ENCODE data around the gene GGA1. TPM values are rescaled to one million over a fixed set of nuclear protein-coding genes. Genes with fewer than 3 reads are reported as not detected.
A peak's percentile ranks its signal among the peaks of the same experiment; 100 is the strongest.
"Not testable (repeated sequence)": the region's sequence is repeated elsewhere in the genome, so short reads cannot be mapped to it uniquely, and the experiment has no call there.

GGA1 gene
- total and polyA plus RNA-seq, 3 experiments from 2014 or later: 34.9 to 74.3 (median 69.1) TPM

DNA sequence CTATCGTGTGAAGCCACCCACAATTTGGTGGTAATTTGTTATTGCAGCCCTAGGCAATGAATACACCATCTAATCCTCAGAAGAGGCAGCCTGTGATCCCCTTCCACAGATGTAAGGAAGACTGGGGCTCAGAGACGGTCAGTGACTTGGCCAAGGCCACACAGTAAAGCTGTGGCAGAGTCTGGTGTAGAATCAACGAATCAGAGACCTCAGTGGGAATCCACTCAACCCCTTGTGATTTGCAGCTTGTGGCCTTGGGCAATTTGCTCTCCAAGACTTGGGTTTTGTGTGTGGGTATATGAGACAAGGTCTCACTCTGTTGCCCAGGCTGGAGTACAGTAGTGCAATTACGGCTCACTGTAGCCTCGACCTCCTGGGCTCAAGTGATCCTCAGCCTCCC lies 30.6 kb upstream of the GGA1 start:
- Mint-ChIP-seq H3K4me1 (peaks cover 5 to 19% (median 10%) of the 10 kb centered on the region in 3 donors), H3K4me3 (no peak overlapping the region), H3K9me3 (no peaks in the 10 kb centered on the region), H3K27me3 (peaks cover 7 to 11% of the 10 kb centered on the region in 2 donors), H3K27ac (no peak overlapping the region), H3K36me3 (peaks cover 0 to 2% (median 0%) of the 10 kb centered on the region in 3 donors)
- H3K27me3 ChIP-seq (ENCODE audit: insufficient read depth, low read length, poor library complexity, severe bottlenecking): no peaks in the 10 kb centered on the region
- H3K27ac ChIP-seq (ENCODE audit: low read depth, low read length): no peak overlapping the region
- POLR2A ChIA-PET: no interaction called here
- peaks cover 13% of the 10 kb centered on the region for H3K4me1 ChIP-seq (ENCODE audit: insufficient read depth, low read length)
- no peaks in the 10 kb centered on the region for H3K36me3 ChIP-seq (ENCODE audit: insufficient read depth, low read length)
- no peak overlapping the region for H3K4me3 ChIP-seq (ENCODE audit: low read length)
- no peaks in the 10 kb centered on the region for H3K9me3 ChIP-seq (ENCODE audit: low read length)
- CTCF ChIA-PET: interaction anchor here (0.9 to 3.5 kb wide), 2 partner anchors 11 to 38 kb away, joined by 3 to 17 read pairs; no protein-coding TSS in a partner anchor
- no peak for DNase-seq

DNA sequence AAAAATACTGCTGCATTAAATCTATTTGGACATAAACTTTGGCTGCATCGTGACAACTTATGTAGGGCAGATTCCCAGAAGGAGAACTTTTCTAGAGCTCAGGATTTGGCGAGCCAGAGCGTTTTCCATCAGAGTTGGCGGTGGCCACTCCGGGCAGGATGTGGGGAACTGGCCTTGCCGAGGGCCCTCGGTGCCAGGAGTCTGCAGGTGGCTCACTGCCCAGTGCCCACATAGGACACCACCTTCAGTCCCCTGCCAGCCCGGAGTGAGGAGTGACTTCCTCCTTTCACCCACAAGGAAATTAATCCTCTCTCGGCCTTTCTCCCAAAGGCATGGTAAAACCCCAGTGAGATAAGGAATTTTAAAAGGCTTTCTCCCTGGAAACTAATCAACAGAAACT lies 27.1 kb upstream of the GGA1 start:
- H3K27me3 ChIP-seq (ENCODE audit: insufficient read depth, low read length, poor library complexity, severe bottlenecking): no peaks in the 10 kb centered on the region
- ChIA-PET CTCF (interaction anchor here (4.9 kb wide), 1 partner anchor 15 kb away, joined by 24 read pairs; no protein-coding TSS in a partner anchor), POLR2A (no interaction called here)
- H3K4me3 ChIP-seq (ENCODE audit: low read length): no peak overlapping the region
- H3K9me3 Mint-ChIP-seq: no peaks in the 10 kb centered on the region
- no peak overlapping the region for H3K27ac ChIP-seq (ENCODE audit: low read depth, low read length)
- no peak overlapping the region for H3K27ac Mint-ChIP-seq
- peaks cover 0 to 2% (median 0%) of the 10 kb centered on the region in 3 donors for H3K36me3 Mint-ChIP-seq
- H3K4me1 Mint-ChIP-seq: peaks cover 5 to 19% (median 10%) of the 10 kb centered on the region in 3 donors
- no peak for DNase-seq
- peaks cover 15 to 17% of the 10 kb centered on the region in 2 donors for H3K27me3 Mint-ChIP-seq
- H3K4me3 Mint-ChIP-seq: no peak overlapping the region
- H3K36me3 ChIP-seq (ENCODE audit: insufficient read depth, low read length): no peaks in the 10 kb centered on the region
- H3K4me1 ChIP-seq (ENCODE audit: insufficient read depth, low read length): peaks cover 13% of the 10 kb centered on the region
- no peaks in the 10 kb centered on the region for H3K9me3 ChIP-seq (ENCODE audit: low read length)

DNA sequence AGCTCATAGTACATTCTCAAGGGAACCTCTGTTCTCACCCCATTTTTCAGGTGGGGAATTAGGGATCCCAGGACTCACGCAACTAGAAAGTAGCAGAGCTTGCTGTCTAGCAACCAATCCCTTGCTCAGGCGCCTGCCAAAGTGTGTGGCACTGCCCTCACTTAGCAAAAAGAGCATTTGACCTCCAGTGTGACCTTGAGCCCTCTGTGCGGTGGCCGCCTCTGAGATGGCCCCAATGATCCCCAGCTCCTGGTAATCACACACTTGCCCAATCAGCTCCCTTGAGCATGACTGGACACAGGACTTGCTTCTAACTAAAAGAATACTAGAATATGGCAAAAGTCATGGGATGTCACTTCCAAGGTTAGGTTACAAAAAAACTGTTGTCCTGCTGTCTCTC lies 26.1 kb upstream of the GGA1 start:
- peaks cover 5 to 17% (median 10%) of the 10 kb centered on the region in 3 donors for H3K4me1 Mint-ChIP-seq
- CTCF ChIA-PET: interaction anchor here (1.6 to 4.9 kb wide), 2 partner anchors 10 to 16 kb away, joined by 9 to 24 read pairs; no protein-coding TSS in a partner anchor

DNA sequence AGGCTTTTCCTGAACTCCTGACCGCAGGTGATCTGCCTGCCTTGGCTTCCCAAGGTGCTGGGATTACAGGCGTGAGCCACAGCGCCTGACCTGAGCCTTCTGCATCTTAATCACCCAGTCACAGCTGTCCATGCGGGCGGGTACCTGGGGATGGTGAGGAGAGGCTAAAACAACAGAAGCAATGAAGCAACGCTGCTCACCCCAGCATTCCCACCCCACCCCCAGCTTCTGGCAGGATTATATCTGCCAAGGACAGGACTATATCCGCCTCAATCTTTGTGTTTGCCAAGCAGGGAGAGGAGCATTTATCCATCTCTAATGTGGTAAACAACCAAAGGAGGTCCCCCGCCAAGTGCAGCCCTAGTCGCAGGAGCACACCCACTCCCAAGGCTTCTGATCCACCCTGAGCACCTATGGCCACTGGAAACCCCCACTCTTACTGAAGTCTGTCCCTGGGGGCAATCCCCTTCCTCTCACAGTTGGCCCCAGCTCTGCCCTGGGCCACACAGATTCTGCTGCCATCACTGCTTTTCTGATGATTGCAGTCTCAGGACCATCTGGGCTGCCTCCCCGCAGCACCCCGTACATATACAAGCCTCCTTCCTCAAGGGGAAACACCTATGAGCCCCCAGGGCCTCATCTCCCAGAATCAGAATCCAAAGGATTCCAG lies 20.0 kb upstream of the GGA1 start:
- H3K36me3 ChIP-seq (ENCODE audit: insufficient read depth, low read length): no peaks in the 10 kb centered on the region
- no peak overlapping the region for H3K27ac ChIP-seq (ENCODE audit: low read depth, low read length)
- ChIA-PET CTCF (interaction anchor here (2.1 to 5.7 kb wide), 4 partner anchors 17 to 49 kb away, joined by 7 to 70 read pairs (median 60); partner anchors contain the start of gene GGA1), POLR2A (no interaction called here)
- H3K27ac Mint-ChIP-seq: no peak overlapping the region
- H3K4me3 ChIP-seq (ENCODE audit: low read length): no peak overlapping the region
- no peak for DNase-seq
- H3K4me1 ChIP-seq (ENCODE audit: insufficient read depth, low read length): peaks cover 6% of the 10 kb centered on the region
- no peak overlapping the region for H3K4me3 Mint-ChIP-seq
- H3K9me3 Mint-ChIP-seq: no peaks in the 10 kb centered on the region
- H3K36me3 Mint-ChIP-seq: no peaks in the 10 kb centered on the region
- no peaks in the 10 kb centered on the region for H3K9me3 ChIP-seq (ENCODE audit: low read length)
- peaks cover 11 to 14% (median 13%) of the 10 kb centered on the region in 3 donors for H3K4me1 Mint-ChIP-seq
- H3K27me3 ChIP-seq (ENCODE audit: insufficient read depth, low read length, poor library complexity, severe bottlenecking): no peaks in the 10 kb centered on the region
- peaks cover 8 to 24% of the 10 kb centered on the region in 2 donors for H3K27me3 Mint-ChIP-seq

More for the DNA sequence above, 26.1 kb upstream of the GGA1 start:
- Histone ChIP-seq H3K9me3 (ENCODE audit: low read length) (no peaks in the 10 kb centered on the region), H3K27me3 (ENCODE audit: insufficient read depth, low read length, poor library complexity, severe bottlenecking) (no peaks in the 10 kb centered on the region), H3K4me1 (ENCODE audit: insufficient read depth, low read length) (peaks cover 13% of the 10 kb centered on the region), H3K4me3 (ENCODE audit: low read length) (no peak overlapping the region), H3K36me3 (ENCODE audit: insufficient read depth, low read length) (no peaks in the 10 kb centered on the region), H3K27ac (ENCODE audit: low read depth, low read length) (no peak overlapping the region)
- Mint-ChIP-seq H3K36me3 (peaks cover 0 to 1% (median 0%) of the 10 kb centered on the region in 3 donors), H3K27ac (no peak overlapping the region), H3K9me3 (no peaks in the 10 kb centered on the region), H3K27me3 (peaks cover 15 to 22% of the 10 kb centered on the region in 2 donors), H3K4me3 (no peak overlapping the region)
- DNase-seq: no peak
- POLR2A ChIA-PET: interaction anchor here (0.5 kb wide), 1 partner anchor 10 kb away, joined by 3 read pairs; no protein-coding TSS in a partner anchor

DNA sequence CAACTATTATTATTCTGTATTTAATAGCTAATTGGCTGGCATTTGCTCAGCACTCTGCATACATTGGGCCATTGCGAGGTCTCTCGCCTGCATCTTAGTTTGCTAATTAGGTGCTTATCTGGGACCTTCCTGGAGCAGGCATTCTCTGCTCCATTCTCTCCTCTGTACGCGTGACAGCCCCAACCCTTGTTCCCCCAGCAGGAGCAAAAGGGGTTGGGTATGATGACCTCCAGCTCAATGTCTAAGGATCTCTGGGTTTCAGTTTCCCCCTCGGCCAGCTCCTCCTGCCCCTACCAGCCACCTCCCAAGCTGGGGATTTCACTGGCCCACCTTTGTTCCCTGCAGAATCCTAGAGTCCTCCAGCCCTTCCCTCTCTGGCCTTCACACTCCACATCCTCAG lies 19.0 kb upstream of the GGA1 start:
- Mint-ChIP-seq H3K27me3 (peaks cover 7 to 24% of the 10 kb centered on the region in 2 donors), H3K4me1 (peaks cover 11 to 14% (median 13%) of the 10 kb centered on the region in 3 donors), H3K36me3 (no peaks in the 10 kb centered on the region), H3K27ac (no peak overlapping the region), H3K4me3 (no peak overlapping the region), H3K9me3 (no peaks in the 10 kb centered on the region)
- Histone ChIP-seq H3K27me3 (ENCODE audit: insufficient read depth, low read length, poor library complexity, severe bottlenecking) (no peaks in the 10 kb centered on the region), H3K9me3 (ENCODE audit: low read length) (no peaks in the 10 kb centered on the region), H3K36me3 (ENCODE audit: insufficient read depth, low read length) (no peaks in the 10 kb centered on the region), H3K4me1 (ENCODE audit: insufficient read depth, low read length) (peaks cover 6% of the 10 kb centered on the region), H3K27ac (ENCODE audit: low read depth, low read length) (no peak overlapping the region), H3K4me3 (ENCODE audit: low read length) (no peak overlapping the region)
- ChIA-PET POLR2A (no interaction called here), CTCF (interaction anchor here (1.2 to 5.7 kb wide), 4 partner anchors 16 to 50 kb away, joined by 3 to 70 read pairs (median 60); partner anchors contain the start of gene GGA1)
- DNase-seq: no peak

DNA sequence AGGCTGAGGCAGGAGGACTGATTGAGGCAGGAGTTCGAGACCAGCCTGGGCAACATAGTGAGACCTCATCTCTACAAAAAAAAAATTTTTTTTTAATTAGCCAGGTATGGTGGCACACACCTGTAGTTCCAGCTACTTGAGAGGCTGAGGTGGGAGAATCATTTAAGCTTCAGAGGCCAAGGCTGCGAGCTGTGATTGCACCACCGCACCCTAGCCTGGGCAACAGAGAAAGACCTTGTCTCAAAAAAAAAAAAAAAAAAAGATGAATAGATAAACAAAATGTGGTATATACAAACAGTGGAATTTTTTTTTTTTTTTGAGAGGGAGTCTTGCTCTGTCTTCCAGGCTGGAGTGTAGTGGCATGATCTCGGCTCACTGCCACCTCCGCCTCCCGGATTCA lies 17.6 kb upstream of the GGA1 start:
- H3K4me3 Mint-ChIP-seq: peak overlapping the region in 1 of 7 donors; percentile 48
- H3K27me3 ChIP-seq (ENCODE audit: insufficient read depth, low read length, poor library complexity, severe bottlenecking); DNase-seq; H3K36me3 ChIP-seq (ENCODE audit: insufficient read depth, low read length); H3K4me1 ChIP-seq (ENCODE audit: insufficient read depth, low read length); H3K27ac Mint-ChIP-seq; H3K36me3 Mint-ChIP-seq; H3K9me3 ChIP-seq (ENCODE audit: low read length); POLR2A ChIA-PET; H3K9me3 Mint-ChIP-seq; H3K27ac ChIP-seq (ENCODE audit: low read depth, low read length); H3K4me3 ChIP-seq (ENCODE audit: low read length): not testable (repeated sequence)
- peaks cover 11 to 14% (median 13%) of the 10 kb centered on the region in 3 donors for H3K4me1 Mint-ChIP-seq
- CTCF ChIA-PET: interaction anchor here (1.1 to 5.7 kb wide), 6 partner anchors 8 to 361 kb away, joined by 3 to 70 read pairs (median 30); partner anchors contain the start of gene GGA1
- peaks cover 2 to 15% of the 10 kb centered on the region in 2 donors for H3K27me3 Mint-ChIP-seq

DNA sequence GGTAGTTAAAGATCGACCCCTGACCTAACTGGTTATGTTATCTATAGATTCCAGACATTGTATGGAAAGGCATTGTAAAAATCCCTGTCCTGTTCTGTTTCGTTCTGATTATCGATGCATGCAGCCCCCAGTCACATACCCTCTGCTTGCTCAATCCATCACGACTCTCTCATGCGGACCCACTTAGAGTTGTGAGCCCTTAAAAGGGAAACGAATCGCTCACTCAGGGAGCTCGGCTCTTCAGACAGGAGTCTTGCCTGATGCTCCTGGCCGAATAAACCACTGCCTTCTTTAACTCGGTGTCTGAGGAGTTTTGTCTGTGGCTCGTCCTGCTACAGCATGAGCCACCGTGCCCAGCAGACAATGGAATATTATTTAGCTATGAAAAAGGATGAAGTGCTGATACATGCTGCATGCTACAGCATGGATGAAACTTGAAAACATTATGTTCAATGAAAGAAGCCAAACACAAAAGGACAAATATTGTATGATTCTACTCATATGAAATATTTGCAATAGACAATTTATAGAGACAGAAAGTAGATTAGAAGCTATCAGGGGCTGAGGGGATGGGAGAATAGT lies 16.7 kb upstream of the GGA1 start:
- H3K4me1 Mint-ChIP-seq: peaks cover 11 to 14% (median 13%) of the 10 kb centered on the region in 3 donors
- Histone ChIP-seq H3K4me3 (ENCODE audit: low read length) (peak overlapping the region; percentile 13), H3K36me3 (ENCODE audit: insufficient read depth, low read length) (no peaks in the 10 kb centered on the region), H3K4me1 (ENCODE audit: insufficient read depth, low read length) (peaks cover 6% of the 10 kb centered on the region), H3K27ac (ENCODE audit: low read depth, low read length) (no peak overlapping the region), H3K27me3 (ENCODE audit: insufficient read depth, low read length, poor library complexity, severe bottlenecking) (no peaks in the 10 kb centered on the region), H3K9me3 (ENCODE audit: low read length) (no peaks in the 10 kb centered on the region)
- no peaks in the 10 kb centered on the region for H3K36me3 Mint-ChIP-seq
- H3K27me3 Mint-ChIP-seq: peaks cover 2 to 12% of the 10 kb centered on the region in 2 donors
- peak overlapping the region in 7 of 8 donors; percentile 18 to 86 (median 59) for H3K27ac Mint-ChIP-seq
- H3K4me3 Mint-ChIP-seq: peak overlapping the region; percentile 60 to 89 (median 79)
- ChIA-PET CTCF (interaction anchor here (0.7 to 5.7 kb wide), 33 partner anchors 9 to 361 kb away, joined by 3 to 70 read pairs (median 4); partner anchors contain the start of genes GGA1, MFNG and PDXP), POLR2A (interaction anchor here (0.6 to 1.7 kb wide), 5 partner anchors 16 to 105 kb away, joined by 3 to 14 read pairs (median 4); partner anchors contain the start of genes GGA1 and MFNG)
- DNase-seq: no peak
- no peaks in the 10 kb centered on the region for H3K9me3 Mint-ChIP-seq

DNA sequence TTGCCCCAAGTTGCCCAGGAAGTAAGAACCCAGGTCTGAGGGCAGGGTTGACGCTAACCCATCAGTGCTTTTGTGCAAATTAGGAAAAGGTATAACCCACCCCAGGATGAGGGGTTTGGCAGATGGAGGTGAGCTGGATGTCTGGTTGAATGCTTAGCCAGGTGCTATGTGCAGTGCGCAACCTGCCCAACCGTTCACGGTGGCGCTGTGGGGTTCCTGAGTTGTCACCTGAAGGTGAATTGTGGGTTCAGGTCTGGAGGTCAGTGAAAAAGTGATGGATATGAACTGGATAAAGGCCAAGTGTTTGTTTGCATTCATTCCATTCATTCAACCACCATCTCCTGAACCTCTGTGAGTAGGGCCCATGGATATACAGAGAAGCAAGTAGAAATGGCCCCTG lies 14.4 kb upstream of the GGA1 start:
- Histone ChIP-seq H3K9me3 (ENCODE audit: low read length) (no peaks in the 10 kb centered on the region), H3K27ac (ENCODE audit: low read depth, low read length) (no peak overlapping the region), H3K27me3 (ENCODE audit: insufficient read depth, low read length, poor library complexity, severe bottlenecking) (no peaks in the 10 kb centered on the region), H3K4me1 (ENCODE audit: insufficient read depth, low read length) (peaks cover 6% of the 10 kb centered on the region), H3K36me3 (ENCODE audit: insufficient read depth, low read length) (no peaks in the 10 kb centered on the region), H3K4me3 (ENCODE audit: low read length) (no peak overlapping the region)
- no peaks in the 10 kb centered on the region for H3K9me3 Mint-ChIP-seq
- no peak overlapping the region for H3K27ac Mint-ChIP-seq
- ChIA-PET POLR2A (no interaction called here), CTCF (interaction anchor here (1.6 kb wide), 1 partner anchor 27 kb away, joined by 5 read pairs; no protein-coding TSS in a partner anchor)
- no peak for DNase-seq
- no peaks in the 10 kb centered on the region for H3K36me3 Mint-ChIP-seq
- peaks cover 11 to 14% (median 13%) of the 10 kb centered on the region in 3 donors for H3K4me1 Mint-ChIP-seq
- H3K4me3 Mint-ChIP-seq: no peak overlapping the region
- H3K27me3 Mint-ChIP-seq: peaks cover 3 to 4% of the 10 kb centered on the region in 2 donors
